ENCODE results near the gene GLRX5. TPM values are rescaled to one million over a fixed set of nuclear protein-coding genes. Genes with fewer than 3 reads are reported as not detected.
"Not testable (repeated sequence)": the region's sequence is repeated elsewhere in the genome, so short reads cannot be mapped to it uniquely, and the experiment has no call there.

Gene GLRX5
- total RNA-seq, 1 donor from 2014 or later: 67.9 TPM

DNA sequence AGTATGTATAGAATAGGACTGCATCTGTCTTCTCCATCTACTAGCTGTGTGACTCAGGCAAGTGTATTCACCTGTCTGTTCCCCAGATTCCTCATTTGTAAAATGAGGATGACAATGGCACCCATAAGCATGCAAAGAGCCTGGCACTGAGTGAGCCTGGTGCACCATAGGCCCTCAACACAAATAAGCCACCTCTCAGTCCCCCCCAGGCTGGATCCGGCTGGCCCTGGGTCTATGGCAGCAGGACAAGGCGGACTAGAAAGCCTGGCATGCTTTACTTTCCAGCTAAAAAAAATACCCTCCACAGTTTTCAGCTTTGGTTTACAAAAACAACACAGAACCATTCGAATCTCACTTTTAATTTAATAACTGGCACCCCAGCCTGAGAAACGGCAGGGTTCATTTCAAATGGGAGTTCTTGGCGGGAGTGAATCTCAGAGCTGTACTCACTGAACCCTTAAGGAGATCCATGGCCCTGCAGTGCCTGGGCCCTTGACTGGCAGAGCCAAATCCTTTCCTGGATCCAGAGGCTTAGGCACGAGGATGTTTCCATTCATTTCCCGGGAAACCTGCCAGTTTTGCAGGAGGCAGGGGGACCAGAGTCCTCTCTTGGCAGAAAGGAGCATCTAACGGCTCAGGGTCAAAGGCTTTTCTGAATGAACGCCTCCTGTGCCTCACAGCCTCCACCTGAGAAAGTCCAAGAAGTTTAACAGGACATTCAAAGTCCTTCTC is 36.1 kb upstream of the GLRX5 start:
- peak; percentile 88 for DNase-seq (ENCODE audit: low spot score)

GRCh38 chr14:95499354-95499750 is 35.5 kb upstream of the GLRX5 start:
- no peak for DNase-seq (ENCODE audit: low spot score)

DNA sequence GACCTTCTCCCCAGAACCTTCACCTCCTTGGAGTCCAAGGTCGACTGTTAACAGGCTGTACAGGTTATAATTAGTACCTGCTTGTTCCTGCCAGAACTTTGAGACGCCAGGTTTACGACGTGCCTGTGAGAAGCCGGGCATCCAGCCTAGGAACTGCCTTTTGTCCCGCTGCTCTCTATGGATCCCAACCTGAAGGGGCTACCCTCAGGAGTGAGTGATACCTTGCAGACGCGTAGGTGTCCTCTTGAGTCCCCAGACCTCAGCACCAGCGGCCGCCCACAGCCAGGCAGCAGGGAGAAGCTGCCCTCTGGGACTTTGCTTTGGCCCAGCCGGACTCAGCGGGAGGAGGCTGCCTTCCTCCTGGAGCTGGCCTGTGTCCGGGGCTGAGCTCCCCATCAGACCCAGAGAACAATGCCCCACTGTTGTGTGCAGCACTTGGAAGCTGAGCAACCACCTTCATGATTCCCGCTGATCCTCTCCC is 34.6 kb upstream of the GLRX5 start:
- no peak for DNase-seq (ENCODE audit: low spot score)

- DNase-seq (ENCODE audit: low spot score): peak; percentile 52
Measured at GRCh38 chr14:95500772-95501401, 34.0 kb upstream of the GLRX5 start.

GRCh38 chr14:95502381-95502950 is 32.4 kb upstream of the GLRX5 start:
- DNase-seq (ENCODE audit: low spot score): no peak

GRCh38 chr14:95503365-95504134 is 31.3 kb upstream of the GLRX5 start:
- no peak for DNase-seq (ENCODE audit: low spot score)

GRCh38 chr14:95504135-95505029 is 30.5 kb upstream of the GLRX5 start:
- DNase-seq (ENCODE audit: low spot score): no peak

DNA sequence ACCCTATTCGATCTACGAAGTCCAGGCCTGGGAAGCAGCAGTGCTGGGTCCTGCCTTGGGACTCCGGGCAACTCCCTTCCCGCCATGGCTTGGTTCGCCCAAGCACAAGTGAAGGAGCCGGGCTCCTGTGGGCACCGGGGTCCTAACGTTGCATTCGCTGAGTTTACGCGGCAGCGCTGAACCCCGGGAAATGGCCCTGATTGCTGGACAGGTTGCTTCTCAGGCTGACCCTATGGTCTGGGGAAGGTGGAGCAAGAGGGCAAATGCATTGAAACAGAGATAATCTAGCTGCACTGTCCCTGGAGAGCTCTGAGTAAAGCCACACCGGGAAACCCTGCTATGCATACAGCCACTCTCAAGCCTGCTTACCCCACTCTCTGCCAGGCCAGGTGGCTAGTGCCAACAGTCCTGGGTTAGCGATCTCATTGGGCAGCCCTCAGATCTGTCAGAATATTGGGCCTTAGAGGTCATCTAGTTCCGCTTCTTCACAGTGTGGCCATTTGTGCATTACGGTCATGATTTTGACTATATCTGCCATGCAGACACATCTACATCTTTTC is 29.7 kb upstream of the GLRX5 start:
- DNase-seq (ENCODE audit: low spot score): no peak

DNA sequence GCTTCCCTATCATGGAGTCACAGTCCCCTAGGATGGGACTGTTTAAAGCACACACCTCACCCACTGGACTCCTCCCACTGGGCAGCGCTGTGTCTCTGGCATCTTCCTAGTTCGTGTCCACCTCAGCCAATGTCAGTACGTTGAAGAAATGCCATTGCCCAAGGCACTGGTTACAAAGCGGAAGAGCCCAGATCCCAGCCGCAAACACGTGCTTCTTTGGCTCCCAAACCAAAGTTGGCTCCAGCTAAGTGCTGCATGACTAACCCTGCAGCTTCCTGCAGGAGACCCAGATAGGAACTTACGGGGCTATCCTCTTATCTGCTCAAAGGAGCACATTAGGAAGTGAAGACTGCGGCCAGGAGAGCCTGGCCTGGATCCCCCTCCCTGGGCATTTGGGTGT is 27.7 kb upstream of the GLRX5 start:
- peak; percentile 72 for DNase-seq (ENCODE audit: low spot score)

DNA sequence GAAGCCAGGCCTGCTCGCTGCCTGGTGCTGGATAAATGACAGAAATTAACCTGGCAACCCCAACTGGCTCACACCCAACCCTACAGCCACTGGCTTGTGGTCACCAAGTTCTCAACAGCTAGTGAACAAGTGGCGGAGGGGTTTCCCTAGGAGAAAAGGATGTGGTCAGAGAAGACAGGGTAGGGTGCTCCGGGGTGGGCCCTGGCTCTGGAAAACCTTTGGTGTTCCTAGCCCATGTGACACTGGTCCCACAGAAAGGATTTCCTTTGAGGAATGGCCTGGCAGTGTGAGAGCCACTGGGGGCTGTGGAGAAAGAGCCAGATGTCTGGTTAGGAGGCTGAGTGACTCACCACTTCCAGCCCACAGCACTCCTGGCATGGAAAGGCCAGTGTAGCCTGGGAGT is 27.1 kb upstream of the GLRX5 start:
- no peak for DNase-seq (ENCODE audit: low spot score)

GRCh38 chr14:95508377-95508776 is 26.5 kb upstream of the GLRX5 start:
- DNase-seq (ENCODE audit: low spot score): no peak

DNA sequence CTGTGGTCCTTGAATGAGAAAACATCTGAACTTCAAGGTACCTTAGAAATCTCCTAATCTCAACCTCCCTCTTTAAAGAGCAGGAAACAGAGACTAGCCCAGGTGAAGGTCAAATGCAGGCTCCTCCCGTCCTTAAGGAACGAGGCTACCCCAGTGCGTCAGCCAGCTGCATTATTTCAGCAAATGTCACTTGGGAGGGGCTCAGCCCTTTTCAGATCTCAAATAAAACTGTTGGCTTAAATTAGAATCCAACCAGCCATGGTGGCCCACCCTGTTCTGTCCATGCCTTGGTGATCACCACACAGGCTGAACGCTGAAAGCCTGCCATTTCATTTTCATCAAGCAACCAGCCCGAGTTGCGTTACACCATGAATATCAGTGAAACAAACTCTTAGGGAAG is 25.4 kb upstream of the GLRX5 start:
- no peak for DNase-seq (ENCODE audit: low spot score)

DNA sequence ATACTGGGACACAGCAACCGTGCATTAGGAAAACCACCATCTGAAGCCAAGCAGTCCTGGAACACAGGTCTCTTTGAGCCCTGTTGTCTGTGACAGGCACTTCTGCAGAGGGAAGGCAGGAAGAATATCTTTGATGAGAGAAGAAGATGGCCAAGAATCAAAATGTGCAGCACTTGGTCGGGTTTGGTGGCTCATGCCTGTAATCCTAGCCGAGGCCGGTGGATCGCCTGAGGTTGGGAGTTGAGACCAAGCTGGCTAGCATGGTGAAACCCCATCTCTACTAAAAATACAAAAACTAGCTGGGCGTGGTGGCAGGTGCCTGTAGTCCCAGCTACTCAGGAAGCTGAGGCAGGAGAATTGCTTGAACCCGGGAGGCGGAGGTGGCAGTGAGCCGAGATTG is 24.5 kb upstream of the GLRX5 start:
- DNase-seq (ENCODE audit: low spot score): not testable (repeated sequence)

- DNase-seq (ENCODE audit: low spot score): no peak
Measured at GRCh38 chr14:95510804-95511203, 24.0 kb upstream of the GLRX5 start.

- DNase-seq (ENCODE audit: low spot score): no peak
Measured at GRCh38 chr14:95511687-95512086, 23.2 kb upstream of the GLRX5 start.

DNA sequence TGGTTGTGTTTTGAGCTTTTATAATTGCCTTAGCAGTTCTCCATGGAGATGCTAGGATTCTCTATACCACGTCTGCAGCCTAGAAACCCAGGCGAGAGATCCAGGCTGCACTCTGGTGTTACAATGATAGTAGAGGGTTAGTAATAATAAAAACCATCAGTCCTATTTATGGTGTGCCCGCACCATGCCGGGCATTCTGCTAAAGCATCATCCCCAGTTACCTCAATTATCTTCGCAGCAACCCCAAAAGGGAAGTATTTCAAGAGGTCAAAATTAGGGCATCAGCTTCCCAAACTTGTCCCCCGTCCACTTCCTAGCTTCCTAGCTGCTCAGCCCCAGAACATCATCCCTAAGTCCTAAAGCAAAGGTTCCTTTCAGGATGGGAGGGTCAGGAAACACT is 21.6 kb upstream of the GLRX5 start:
- no peak for DNase-seq (ENCODE audit: low spot score)

- DNase-seq (ENCODE audit: low spot score): no peak
Measured at GRCh38 chr14:95514131-95515079, 20.4 kb upstream of the GLRX5 start.

- peak; percentile 70 for DNase-seq (ENCODE audit: low spot score)
Measured at GRCh38 chr14:95515080-95515489, 19.8 kb upstream of the GLRX5 start.

All from umbilical cord (tissue), 2 donors.